NCI-H1694 treated with DMSO at 0.1 percent for 48 hours (cell line): ENCODE measurements around the gene MBD3.

ENCODE experiments used
- DNase-seq: peaks from one replicate; lab custom pipeline; 2025; lab: John Stamatoyannopoulos, UW

The MBD3 gene

GRCh38 chr19:1593501-1593772 lies 772 bp upstream of the MBD3 start:
- no peak for DNase-seq

DNA sequence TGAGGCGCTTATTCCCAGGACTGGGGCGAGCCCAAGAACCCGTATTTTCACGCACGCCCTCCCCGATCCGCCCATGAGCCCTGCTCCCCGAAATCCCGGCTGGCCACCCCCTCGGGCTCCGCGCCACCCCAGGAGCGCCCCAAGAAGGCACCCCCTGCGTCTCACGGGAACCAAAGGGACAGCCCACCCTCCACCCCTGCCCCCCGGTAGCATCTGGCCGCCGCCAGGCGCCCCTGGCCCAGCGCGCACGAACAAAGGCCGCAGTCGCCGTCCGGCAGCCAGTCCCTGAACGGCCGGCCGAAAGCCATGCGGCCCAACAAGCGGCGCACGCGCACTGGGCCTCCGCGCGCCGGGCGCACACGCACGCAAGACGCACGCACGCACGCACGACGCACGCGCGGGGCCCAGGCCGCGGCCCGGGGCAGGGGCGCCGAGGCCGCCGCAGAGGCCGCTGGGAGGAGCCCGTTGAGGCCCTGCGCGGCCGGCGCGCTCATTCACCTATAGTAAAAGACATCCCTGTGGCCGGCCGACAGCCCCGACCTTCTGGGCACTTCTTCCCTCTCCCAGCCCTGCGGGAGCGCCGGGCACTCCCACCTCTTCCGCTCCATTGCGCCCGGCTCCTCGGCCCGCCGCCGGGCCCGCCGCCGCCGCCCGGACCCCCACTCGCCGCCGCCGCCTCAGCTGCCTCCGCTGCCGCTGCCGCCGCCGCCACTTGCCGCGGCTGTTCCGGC lies 476 bp downstream of the MBD3 start:
- DNase-seq, result peak; percentile 44

DNA sequence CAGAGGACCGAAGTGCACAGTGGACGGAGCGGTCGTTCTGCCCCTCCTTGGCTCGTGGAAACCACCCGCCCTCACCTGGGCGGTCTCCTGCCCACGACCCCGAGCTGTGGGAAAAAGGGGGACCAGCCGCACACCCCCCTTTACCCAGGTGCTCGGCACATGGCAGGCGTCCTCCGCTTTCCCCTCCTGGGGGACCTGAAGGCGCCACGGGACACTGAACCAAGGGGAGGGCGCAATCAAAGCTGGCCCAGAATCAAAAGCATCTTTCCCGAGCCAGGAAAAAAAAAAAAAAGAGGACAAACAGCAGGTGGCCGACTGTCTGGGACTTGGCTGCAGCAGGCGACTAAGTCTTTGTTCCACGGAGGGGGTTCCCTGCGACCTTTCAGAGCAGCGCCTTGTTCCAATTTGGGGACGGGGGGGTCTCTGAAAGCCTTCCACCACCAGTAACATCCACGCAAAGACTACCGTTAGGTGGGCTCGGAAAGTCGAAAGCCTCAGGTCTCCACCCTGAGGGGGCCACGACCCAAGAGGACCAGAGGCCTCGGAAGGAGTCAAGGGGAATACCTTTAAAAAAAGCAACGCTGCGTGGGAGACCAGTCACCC lies 1.1 kb downstream of the MBD3 start:
- DNase-seq, result peak; percentile 11

DNA sequence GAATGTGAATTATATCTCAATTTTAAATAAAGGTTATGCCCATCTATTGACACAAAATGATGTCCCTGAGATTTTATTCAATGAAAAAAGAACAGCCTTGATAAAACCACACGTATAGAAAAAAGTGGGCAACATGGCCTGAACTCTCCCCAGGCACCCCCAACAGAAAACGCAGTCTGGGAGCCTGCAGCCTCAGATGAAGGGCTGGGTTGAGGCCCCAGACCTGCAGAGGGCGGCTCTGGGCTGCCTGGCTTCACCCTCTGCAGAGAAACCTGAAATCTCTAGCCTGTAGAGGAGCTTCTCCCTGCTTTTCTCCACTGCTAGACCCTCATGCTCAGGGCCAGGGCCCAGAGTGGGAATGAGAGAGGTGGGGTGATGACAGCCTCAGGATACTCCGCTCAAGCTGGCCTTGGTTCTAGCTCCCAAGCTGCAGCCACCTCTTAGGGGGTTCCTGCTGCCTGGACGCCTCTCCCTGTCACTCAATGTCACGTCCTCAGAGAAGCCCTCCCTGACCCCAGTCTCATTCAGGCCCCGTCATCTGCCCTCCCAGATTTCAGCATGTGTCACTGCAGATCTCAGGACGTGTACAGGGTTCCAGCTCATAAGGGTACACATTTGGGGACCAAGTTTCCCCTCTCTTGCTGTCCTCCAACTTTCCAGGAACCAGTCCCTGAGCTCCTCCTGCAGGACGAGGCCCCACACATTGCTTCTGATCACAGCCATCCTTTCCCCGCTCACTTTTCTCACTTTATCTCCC lies 1.8 kb downstream of the MBD3 start:
- DNase-seq, result peak; percentile 36

DNA sequence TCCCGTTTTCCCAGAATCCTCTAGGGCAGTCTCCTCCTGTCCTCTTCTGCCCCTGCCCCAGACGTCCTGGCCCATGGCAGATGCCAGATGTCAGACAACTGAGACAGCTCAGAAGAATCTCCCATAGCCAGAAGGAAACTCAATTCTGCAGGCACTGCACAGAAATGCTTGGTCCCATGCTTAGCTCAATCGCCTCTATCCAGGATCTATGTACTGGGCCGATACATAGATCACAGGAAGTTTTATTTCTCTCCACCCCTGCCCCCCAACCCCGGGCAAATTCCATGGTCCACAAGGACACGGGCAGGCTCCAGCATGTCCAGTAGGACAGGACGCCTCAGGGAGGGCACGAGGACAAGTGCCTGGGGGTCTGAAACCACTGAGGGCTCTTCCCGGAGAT lies 4.8 kb downstream of the MBD3 start:
- DNase-seq, result no peak

- no peak for DNase-seq
These were observed 7.5 kb downstream of the MBD3 start for GRCh38 chr19:1585243-1585580.

DNA sequence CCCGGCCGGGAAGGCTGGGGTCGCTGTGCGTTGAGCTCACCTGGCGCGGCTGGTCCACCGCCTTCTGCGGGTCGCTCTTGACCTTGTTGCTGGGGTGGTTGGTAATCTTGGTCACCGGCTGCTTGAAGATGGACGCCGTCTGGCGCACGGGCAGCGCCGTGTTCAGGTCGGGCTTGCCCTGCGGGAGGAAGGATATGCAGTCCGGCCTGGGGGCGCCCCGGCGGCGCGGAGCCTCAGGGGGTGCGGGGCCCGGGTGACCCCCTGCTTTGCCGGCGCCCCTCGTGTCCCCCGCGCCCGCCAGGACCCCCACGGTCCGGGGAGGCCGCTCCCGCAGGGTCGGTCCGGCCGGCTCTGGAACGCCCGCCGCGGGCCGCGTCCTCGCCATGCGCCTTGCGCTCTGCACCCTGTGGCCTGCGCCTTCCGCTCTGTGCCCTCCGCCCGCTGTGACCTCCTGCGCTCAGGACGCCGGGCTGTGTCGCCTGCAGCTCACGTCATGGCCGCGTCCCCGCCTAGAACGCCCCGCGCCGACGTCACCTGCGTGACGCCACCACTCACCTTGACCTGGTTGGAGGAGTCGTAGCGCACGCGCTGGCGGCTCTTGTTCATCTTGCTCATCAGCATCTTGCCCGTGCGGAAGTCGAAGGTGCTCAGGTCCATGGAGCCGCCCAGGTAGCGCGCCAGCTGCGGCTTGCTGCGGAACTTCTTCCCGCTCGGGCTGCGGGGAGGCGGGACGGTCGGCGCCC lies 8.0 kb downstream of the MBD3 start:
- no peak for DNase-seq

- DNase-seq, result no peak
These were observed 10.5 kb downstream of the MBD3 start for GRCh38 chr19:1582201-1582600.

DNA sequence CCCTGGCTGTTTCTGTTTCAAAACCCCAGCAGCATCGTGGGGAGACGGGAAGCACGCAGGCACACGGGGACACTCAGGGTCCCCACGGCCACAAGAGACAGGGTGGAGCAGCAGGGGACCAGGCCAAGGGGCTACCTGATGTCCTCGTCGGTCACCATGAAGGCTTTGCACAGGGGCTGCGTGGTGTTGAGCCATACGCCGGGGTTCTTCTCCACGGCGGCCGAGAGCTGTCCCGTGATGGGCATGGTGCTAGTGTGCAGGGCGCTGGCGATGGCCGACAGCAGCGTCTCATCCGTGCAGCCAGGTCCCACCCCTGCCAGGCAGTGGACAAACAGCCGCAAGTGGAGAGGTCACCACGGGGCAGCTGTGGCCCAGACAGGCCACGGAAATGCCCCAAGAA lies 11.7 kb downstream of the MBD3 start:
- DNase-seq, result no peak

DNA sequence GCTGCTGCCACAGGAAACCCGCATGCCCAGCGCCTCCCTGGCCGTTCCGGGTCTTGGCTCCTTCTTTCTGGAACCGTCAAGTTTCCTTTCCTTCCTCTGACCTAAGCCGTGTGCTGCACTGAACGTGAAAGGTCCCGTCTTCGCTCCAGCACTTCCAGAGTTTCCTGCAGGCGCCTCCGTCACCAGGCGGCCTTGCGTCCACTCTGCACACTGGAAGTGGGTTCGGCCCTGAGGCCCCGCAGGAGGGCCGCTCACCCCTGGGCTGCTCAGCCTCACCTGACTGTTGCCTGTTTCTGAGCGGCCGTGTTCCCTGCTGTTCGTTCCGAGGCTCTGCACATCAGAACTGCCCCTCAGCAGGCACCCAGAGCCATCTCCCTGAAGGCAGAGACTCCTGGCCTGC lies 12.3 kb downstream of the MBD3 start:
- DNase-seq, result no peak

DNA sequence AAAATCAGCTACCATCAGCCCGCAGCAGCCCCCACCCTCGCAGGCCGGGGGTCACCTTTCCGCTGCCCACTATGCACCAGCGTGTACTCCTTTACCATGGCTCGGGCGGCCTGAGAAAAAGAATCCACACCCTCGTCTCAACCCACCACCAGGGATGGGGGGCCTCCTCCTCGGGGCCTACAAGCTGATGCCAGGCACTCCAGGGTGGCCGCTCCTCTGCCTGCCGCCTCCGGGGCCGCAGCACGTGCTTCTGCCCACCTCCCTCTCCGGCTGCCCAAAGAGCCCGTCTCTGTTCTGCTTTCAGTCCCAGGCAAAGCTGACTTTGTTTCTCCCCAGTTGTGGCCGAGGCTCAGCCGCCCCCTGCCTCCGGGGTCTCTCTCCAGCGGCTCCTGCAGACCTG lies 13.4 kb downstream of the MBD3 start:
- DNase-seq, result no peak

- no peak for DNase-seq
These were observed 14.6 kb downstream of the MBD3 start for GRCh38 chr19:1577929-1578618.

DNA sequence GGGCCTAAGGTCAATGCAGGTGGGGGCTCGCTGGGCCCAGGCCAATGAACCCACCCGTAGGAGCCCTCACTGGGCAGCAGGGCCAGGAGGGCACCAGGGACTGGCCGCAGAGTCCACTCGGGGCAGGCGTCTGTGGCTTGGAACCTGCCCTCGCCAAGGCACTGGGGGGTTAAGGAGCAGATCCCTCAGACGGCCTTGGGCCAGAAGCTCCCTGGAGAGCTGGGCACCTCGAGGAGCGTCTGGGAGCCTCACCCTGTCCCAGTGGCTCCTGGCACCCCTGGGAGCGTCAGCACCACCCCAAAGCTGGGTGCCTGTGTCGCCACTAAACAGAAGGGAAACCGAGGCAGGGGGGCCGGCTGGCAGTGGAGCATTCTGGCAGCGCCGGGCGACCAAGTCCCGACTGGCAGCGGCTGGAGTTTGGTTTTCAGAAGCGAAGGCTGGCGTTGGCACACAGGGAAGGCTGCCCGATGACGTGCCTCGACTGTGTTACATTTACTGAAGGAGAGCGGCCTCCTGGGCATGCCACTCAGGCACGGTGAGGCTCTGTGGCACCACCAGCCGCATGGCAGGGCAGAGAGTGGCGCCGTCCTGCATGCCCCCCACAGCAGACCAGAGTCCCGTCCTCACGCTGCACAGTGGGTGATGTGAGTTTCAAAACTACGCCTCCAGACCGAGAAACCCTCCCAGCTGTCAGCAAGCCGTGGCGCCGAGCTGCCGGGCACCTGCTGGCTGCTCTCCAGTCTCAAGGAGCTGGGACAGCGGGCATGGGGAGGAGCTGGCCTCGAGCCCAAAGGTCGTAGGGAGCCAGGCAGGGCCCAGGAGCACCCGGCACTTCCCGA lies 15.4 kb downstream of the MBD3 start:
- DNase-seq, result no peak

DNA sequence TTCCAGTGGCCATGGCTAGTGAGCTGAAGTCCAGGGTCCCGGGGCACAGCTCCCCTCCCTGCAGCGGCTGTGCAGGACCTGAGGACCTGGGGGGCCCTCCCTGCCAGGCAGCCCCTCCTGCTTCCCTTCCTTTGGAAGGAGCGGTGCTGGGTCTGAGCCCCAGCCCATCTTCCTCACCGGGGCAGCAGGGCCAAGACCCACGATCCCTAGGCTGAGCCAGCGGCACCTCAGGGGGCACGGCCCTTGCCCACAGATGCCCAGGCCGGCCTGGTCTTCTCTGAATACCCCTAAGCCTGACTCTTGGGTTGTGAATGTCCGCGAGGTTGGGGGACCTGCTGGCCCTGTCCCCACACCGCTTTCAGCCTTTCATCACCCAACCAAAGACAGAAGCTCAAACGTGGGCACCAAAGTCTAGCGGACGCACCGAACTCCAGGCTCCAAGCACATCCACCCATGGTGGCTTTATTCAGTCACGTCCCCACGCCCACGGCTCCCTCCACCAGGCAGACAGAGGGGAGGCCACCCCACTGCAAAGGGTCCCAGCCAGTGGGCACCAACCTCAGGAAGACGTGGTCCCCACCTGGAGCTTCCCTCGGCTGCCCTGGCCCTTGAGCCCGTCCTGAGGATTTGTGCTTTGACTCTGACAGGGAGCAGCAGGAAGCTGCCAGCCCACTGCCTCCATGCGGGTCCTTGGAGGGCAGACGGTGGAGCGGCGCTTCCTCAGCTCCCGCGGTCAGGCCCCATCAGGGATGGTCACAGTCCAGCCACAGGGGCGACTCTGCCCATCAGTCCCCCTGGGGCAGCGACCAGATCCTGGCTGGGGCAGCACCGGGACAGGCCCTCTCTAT lies 16.2 kb downstream of the MBD3 start:
- DNase-seq, result no peak

- no peak for DNase-seq
These were observed 17.1 kb downstream of the MBD3 start for GRCh38 chr19:1575323-1576241.

- no peak for DNase-seq
These were observed 18.1 kb downstream of the MBD3 start for GRCh38 chr19:1574354-1575136.

DNA sequence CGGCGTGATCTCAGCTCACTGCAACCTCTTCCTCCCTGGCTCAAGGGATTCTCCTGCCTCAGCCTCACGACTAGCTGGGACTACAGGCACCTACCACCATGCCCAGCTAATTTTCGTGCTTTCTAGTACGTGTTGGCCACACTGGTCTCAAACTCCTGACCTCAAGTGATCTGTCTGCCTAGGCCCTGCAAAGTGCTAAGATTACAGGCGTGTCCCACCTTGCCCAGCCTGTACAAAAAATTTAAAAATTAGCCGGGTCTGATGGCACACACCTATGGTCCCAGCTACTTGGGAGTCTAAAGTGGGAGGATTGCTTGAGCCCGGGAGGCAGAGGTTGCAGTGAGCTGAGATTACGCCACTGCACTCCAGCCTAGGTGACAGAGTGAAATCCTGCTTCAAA lies 19.9 kb downstream of the MBD3 start:
- DNase-seq, result no peak

GRCh38 chr19:1571358-1571757 lies 21.3 kb downstream of the MBD3 start:
- DNase-seq, result no peak

- no peak for DNase-seq
These were observed 21.8 kb downstream of the MBD3 start for GRCh38 chr19:1570836-1571235.
